K562 (cell line): ENCODE results near the gene TUT7. TPM values are rescaled to one million over a fixed set of nuclear protein-coding genes. Genes with fewer than 3 reads are reported as not detected.

ENCODE experiments used
- ATF7 ChIP-seq: fragments of 450-650 bp; IDR thresholded peaks from 2 replicates; pipeline ENCODE4 v1.7.1; 2014; ENCODE audit warnings: mild to moderate bottlenecking, moderate library complexity
- CEBPB ChIP-seq: fragments of 450-650 bp; IDR thresholded peaks from 2 replicates; pipeline ENCODE4 v1.6.1; 2016; ENCODE audit warnings: missing genetic modification characterization, missing compliant biosample characterization
- CEBPG ChIP-seq, 3 experiments: fragments of 200-800 bp in 1 of 3; sonication (Bioruptor generic) in 1 of 3; sonication (generic) in 1 of 3; formaldehyde crosslinking in 1 of 3; IDR thresholded peaks in 2 of 3; conservative IDR thresholded peaks in 1 of 3; 2 replicates each; pipeline versions ENCODE4 v1.6.1 to v1.8.0; 2016 to 2022; ENCODE audit warnings: missing compliant biosample characterization in 2 of 3, missing genetic modification characterization in 2 of 3, mild to moderate bottlenecking in 1 of 3, missing genetic modification reagents in 1 of 3
- SMARCA4 ChIP-seq: fragments of 450-650 bp; IDR thresholded peaks from 2 replicates; pipeline ENCODE4 v1.6.1; 2016
- ZNF592 ChIP-seq: fragments of 450-650 bp; IDR thresholded peaks from 2 replicates; pipeline ENCODE4 v1.6.1; 2017; ENCODE audit warnings: antibody characterized with exemption, mild to moderate bottlenecking
- polyA plus RNA-seq, 8 experiments: library from polyadenylated mRNA; depleted of rRNA in 4 of 8; stranded (reverse) in 5 of 8; unstranded in 3 of 8; fragments of >200 nt; fragmentation: Nextera tagmentation in 2 of 8; fragmentation: Illumina TruSeq in 1 of 8; extraction: Ambion mirVana in 2 of 8; extraction: Trizol in 1 of 8; gene quantifications; 2 replicates each; pipeline versions ENCODE4 v1.2.1 to v1.2.3, GENCODE V29; 2011 to 2014; ENCODE audit warnings: inconsistent platforms in 1 of 8, missing spikeins in 1 of 8
- total RNA-seq, 7 experiments: library from RNA; depleted of rRNA in 6 of 7; stranded (reverse); fragments of >200 nt in 6 of 7; fragmentation: Illumina TruSeq in 2 of 7; extraction: Trizol in 2 of 7; gene quantifications; 2 replicates each; pipeline versions ENCODE4 v1.2.1 to v1.2.3, GENCODE V29; 2011 to 2021; ENCODE audit warnings: low replicate concordance in 1 of 7
- TF ChIP-seq, protein P1 (sequence below): fragments of 450-650 bp; formaldehyde crosslinking; IDR thresholded peaks from 2 replicates; pipeline ENCODE4 v1.4.0; 2022; ENCODE audit warnings: mild to moderate bottlenecking, moderate library complexity

Gene TUT7
- total and polyA plus RNA-seq, 9 of the 15 experiments (the other 6 are each of a cell fraction or from before 2014, with no cell fraction given) = 5.9 to 26.9 (median 15.2) TPM

GRCh38 chr9:86287013-86287412 lies 67.2 kb downstream of the TUT7 start (continued):
- TF ChIP-seq ZNF592 (peak; percentile 68), CEBPB (tag) (peak; percentile 94), CEBPG (CRISPR knock-in tag; IDR thresholded peaks at IDR 0.05) (peak; percentile 87), CEBPG (tag; conservative IDR thresholded peaks at IDR 0.05 in 1 of 2, IDR thresholded peaks at IDR 0.05 in 1 of 2) (peak; percentile 89), ATF7 (peak; percentile 80; the same call in 1 of the 2 replicates), SMARCA4 (peak; percentile 36; the same call in 1 of the 2 replicates)
- TF ChIP-seq, protein P1, sequence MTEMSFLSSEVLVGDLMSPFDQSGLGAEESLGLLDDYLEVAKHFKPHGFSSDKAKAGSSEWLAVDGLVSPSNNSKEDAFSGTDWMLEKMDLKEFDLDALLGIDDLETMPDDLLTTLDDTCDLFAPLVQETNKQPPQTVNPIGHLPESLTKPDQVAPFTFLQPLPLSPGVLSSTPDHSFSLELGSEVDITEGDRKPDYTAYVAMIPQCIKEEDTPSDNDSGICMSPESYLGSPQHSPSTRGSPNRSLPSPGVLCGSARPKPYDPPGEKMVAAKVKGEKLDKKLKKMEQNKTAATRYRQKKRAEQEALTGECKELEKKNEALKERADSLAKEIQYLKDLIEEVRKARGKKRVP = 0 out of 2 replicates have a peak, but pooled peaks have one; percentile 33
